ENCODE data around the gene DLG1. TPM values are rescaled to one million over a fixed set of nuclear protein-coding genes. Genes with fewer than 3 reads are reported as not detected.

DLG1 gene
- total and polyA plus RNA-seq, 9 of the 15 experiments (the other 6 are each of a cell fraction or from before 2014, with no cell fraction given), result 9.4 to 63.5 (median 43.6) TPM

DNA sequence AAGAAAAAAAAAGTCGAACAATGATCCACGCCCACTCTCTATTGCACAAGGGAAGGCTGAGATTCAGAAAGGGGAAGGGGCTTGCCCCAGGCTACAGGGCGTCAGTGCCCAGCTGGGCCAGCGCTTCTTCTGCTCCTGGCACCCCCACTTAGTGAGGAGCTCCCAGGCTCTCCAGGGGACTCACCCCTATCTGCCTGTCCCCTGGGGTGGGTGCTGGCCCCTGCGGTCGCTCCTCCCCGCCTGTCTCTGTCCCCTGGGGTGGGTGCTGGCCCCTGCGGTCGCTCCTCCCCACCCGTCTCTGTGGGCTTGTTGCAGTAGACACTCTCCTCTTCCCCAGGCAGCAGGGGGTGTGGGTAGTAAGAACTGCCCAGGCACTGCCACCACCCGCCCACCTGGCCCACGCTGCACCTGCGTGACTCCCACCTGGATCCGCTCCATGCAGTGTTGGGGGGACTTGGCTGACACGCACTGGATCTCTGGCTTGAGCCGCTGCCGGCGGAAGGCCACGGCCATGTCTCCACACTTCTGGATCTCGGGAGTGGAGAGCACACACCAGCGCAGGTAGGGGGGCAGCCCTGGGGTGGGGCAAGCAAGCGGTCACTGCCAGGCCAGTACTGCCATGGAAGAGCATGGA lies 283.4 kb downstream of the DLG1 start:
- H3K27me3 ChIP-seq (ENCODE audit: control insufficient read depth in 2 of 2, insufficient read depth in 2 of 2, low read length in 2 of 2), result peaks cover 7 to 8% of the 10 kb centered on the region in 2 experiments; a peak in 4 of 5 replicates
- BruUV-seq (replicated peaks), result no TSS peak
- peaks cover 0 to 30% of the 10 kb centered on the region in 2 experiments; a peak in 2 of 5 replicates for H3K4me1 ChIP-seq (replicated peaks in 1 of 2; ENCODE audit: control insufficient read depth in 2 of 2, insufficient read depth in 2 of 2, low read length in 2 of 2)
- no peak for DNase-seq (ENCODE audit: extremely low read depth in 1 of 4, low spot score in 3 of 4)
- in situ Hi-C loops (cut with MboI), result no loop called here
- H3K36me3 ChIP-seq (ENCODE audit: control insufficient read depth, insufficient read depth, low read length), result no peaks in the 10 kb centered on the region
- TF ChIP-seq ZNF175 (CRISPR knock-in tag; IDR thresholded peaks at IDR 0.05; ENCODE audit: low read depth), result no peak
- TF ChIP-seq POLR2G (IDR thresholded peaks at IDR 0.05; ENCODE audit: low read depth, low read length), result 0 out of 2 replicates have a peak, but pooled peaks have one; percentile 19
- no peaks in the 10 kb centered on the region for H3K9me1 ChIP-seq (ENCODE audit: control insufficient read depth, insufficient read depth, low read length)
- H3K79me2 ChIP-seq (ENCODE audit: control insufficient read depth, insufficient read depth, low read length), result no peaks in the 10 kb centered on the region
- no peak for FAIRE-seq
- ChIA-PET CTCF (ENCODE audit: low intra/inter-chr PET ratio) (no interaction called here), POLR2A (interaction anchor here (0.9 to 1.4 kb wide), 2 partner anchors 10 to 11 kb away, joined by 3 read pairs; no protein-coding TSS in a partner anchor)
- no peak overlapping the region for H2AFZ ChIP-seq (ENCODE audit: low read depth, low read length)
- intact Hi-C loops (cut with micrococcal nuclease), result no loop called here
- H3K27ac ChIP-seq (ENCODE audit: extremely low read depth, low read depth, low read length), result no peak overlapping the region
- ATAC-seq, result no peak
- no peak overlapping the region for H3K4me3 ChIP-seq
- no peak overlapping the region for H3K4me2 ChIP-seq (ENCODE audit: insufficient read depth, low read length)
- H3K9me3 ChIP-seq (replicated peaks; ENCODE audit: control insufficient read depth, insufficient read depth, low read depth, low read length), result no peaks in the 10 kb centered on the region
- WGBS (ENCODE audit: insufficient coverage, low coverage, missing lambda C conversion rate), result 40% methylated on average over 21 of the region's 22 CpGs
- peaks cover 5% of the 10 kb centered on the region; the same call in 1 of the 2 replicates for H4K20me1 ChIP-seq (replicated peaks; ENCODE audit: control insufficient read depth, insufficient read depth, low read length)
- peak overlapping the region in 1 of 2 experiments; percentile 61; a peak in 1 of 4 replicates for H3K9ac ChIP-seq (ENCODE audit: insufficient read depth in 1 of 2, low read depth in 2 of 2, low read length in 2 of 2)

DNA sequence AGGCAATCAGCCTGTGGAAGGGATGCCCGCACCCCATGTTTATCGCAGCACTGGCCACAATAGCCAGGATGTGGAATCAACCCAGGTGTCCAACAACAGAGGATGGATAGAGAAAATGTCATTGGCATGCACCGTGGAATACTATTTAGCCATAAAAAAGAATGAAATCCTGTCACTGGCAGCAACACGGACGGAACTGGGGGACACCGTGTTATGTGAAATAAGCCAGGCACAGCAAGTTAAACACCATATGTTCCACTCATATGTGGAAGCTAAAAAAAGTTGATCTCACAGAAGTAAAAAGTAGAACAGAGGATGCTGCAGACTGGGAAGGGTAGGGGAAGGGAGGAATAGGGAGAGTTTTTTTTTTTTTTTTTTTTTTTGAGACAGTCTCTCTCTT lies 284.4 kb downstream of the DLG1 start:
- no peak overlapping the region for H3K9ac ChIP-seq (ENCODE audit: insufficient read depth in 1 of 2, low read depth in 2 of 2, low read length in 2 of 2)
- intact Hi-C loops (cut with micrococcal nuclease) (no loop called here), in situ Hi-C loops (cut with MboI) (no loop called here)
- H3K79me2 ChIP-seq (ENCODE audit: control insufficient read depth, insufficient read depth, low read length), result no peaks in the 10 kb centered on the region
- no peak overlapping the region for H3K27ac ChIP-seq (ENCODE audit: extremely low read depth, low read depth, low read length)
- H3K9me1 ChIP-seq (ENCODE audit: control insufficient read depth, insufficient read depth, low read length), result no peaks in the 10 kb centered on the region
- TF ChIP-seq ZNF146 (CRISPR knock-in tag; IDR thresholded peaks at IDR 0.05; ENCODE audit: unreplicated experiment) (peak; percentile 54), SIX5 (IDR thresholded peaks at IDR 0.05; ENCODE audit: borderline replicate concordance in 1 of 2, insufficient read depth in 1 of 2, low read depth in 1 of 2, low read length in 2 of 2) (no peak)
- POLR2A ChIA-PET, result interaction anchor here (0.9 kb wide), 1 partner anchor 12 kb away, joined by 3 read pairs; no protein-coding TSS in a partner anchor
- BruUV-seq (replicated peaks), result no TSS peak
- ATAC-seq, result no peak
- H4K20me1 ChIP-seq (replicated peaks; ENCODE audit: control insufficient read depth, insufficient read depth, low read length), result peaks cover 5% of the 10 kb centered on the region; the same call in 1 of the 2 replicates
- peaks cover 0 to 1% of the 10 kb centered on the region in 2 experiments; a peak in 3 of 5 replicates for H3K27me3 ChIP-seq (ENCODE audit: control insufficient read depth in 2 of 2, insufficient read depth in 2 of 2, low read length in 2 of 2)
- CTCF ChIA-PET (ENCODE audit: low intra/inter-chr PET ratio), result no interaction called here
- H3K4me1 ChIP-seq (replicated peaks in 1 of 2; ENCODE audit: control insufficient read depth in 2 of 2, insufficient read depth in 2 of 2, low read length in 2 of 2), result peaks cover 0 to 35% of the 10 kb centered on the region in 2 experiments; a peak in 2 of 5 replicates
- WGBS (ENCODE audit: insufficient coverage, low coverage, missing lambda C conversion rate), result 55% methylated on average over 6 of the region's 6 CpGs
- DNase-seq (ENCODE audit: extremely low read depth in 1 of 4, low spot score in 3 of 4), result no peak
- H3K9me3 ChIP-seq (replicated peaks; ENCODE audit: control insufficient read depth, insufficient read depth, low read depth, low read length), result no peaks in the 10 kb centered on the region
- no peak overlapping the region for H3K4me3 ChIP-seq
- FAIRE-seq, result no peak
- no peaks in the 10 kb centered on the region for H3K36me3 ChIP-seq (ENCODE audit: control insufficient read depth, insufficient read depth, low read length)
- H2AFZ ChIP-seq (ENCODE audit: low read depth, low read length), result no peak overlapping the region
- no peak overlapping the region for H3K4me2 ChIP-seq (ENCODE audit: insufficient read depth, low read length)
